GM12801 (cell line): ENCODE data around the gene GLIS1.

Experiments
- CTCF ChIP-seq: IDR thresholded peaks from one replicate; pipeline ENCODE4 v1.5.1; 2011; ENCODE audit warnings: control low read depth; ENCODE audit not compliant: insufficient read length; ENCODE audit errors: extremely low read depth

Gene GLIS1

GRCh38 chr1:53681977-53682685 lies 56.8 kb downstream of the GLIS1 start:
- no peak for TF ChIP-seq CTCF

- TF ChIP-seq CTCF, result no peak
Observed at GRCh38 chr1:53681351-53681976, 57.5 kb downstream of the GLIS1 start.

GRCh38 chr1:53680868-53681267 lies 58.1 kb downstream of the GLIS1 start:
- no peak for TF ChIP-seq CTCF

- no peak for TF ChIP-seq CTCF
Observed at GRCh38 chr1:53678938-53679825, 59.8 kb downstream of the GLIS1 start.

GRCh38 chr1:53678507-53678906 lies 60.5 kb downstream of the GLIS1 start:
- TF ChIP-seq CTCF, result no peak

GRCh38 chr1:53678046-53678445 lies 60.9 kb downstream of the GLIS1 start:
- no peak for TF ChIP-seq CTCF

- TF ChIP-seq CTCF, result no peak
Observed at GRCh38 chr1:53677486-53677885, 61.5 kb downstream of the GLIS1 start.
